B cell (primary cell): ENCODE measurements around the gene MDH2. TPM values are rescaled to one million over a fixed set of nuclear protein-coding genes. Genes with fewer than 3 reads are reported as not detected.
"Not testable (repeated sequence)": the region's sequence is repeated elsewhere in the genome, so short reads cannot be mapped to it uniquely, and the experiment has no call there.

Experiments
- ATAC-seq: fragments of 200-7000 bp; cut with Tn5 transposase; one replicate; pipeline ENCODE4 v1.10.0; 2021; ENCODE audit warnings: low read depth, mild to moderate bottlenecking, moderate number of reproducible peaks, moderate library complexity
- CTCF ChIA-PET: fragments of 350-600 bp; sonication (Branson Sonifier 250); formaldehyde crosslinking; loops from one replicate; lab custom pipeline; 2021; ENCODE audit warnings: antibody characterized with exemption, inconsistent platforms; lab: Charles Lee
- POLR2A ChIA-PET: fragments of 350-600 bp; sonication (Branson Sonifier 250); formaldehyde crosslinking; loops from one replicate; lab custom pipeline; 2021; ENCODE audit warnings: antibody characterized with exemption; lab: Charles Lee
- DNase-seq: peaks from one replicate; pipeline ENCODE4 v3.0.0; 2013
- H2AFZ ChIP-seq: 2 replicates; pipeline ENCODE4 v1.6.1; 2012; ENCODE audit warnings: mild to moderate bottlenecking, low read depth, low read length; ENCODE audit not compliant: insufficient read depth, poor library complexity, severe bottlenecking
- H3K27ac ChIP-seq, 2 donors: 1 replicate in 1 of 2; 2 replicates in 1 of 2; pipeline ENCODE4 v1.5.1; 2012 to 2013; ENCODE audit warnings: low read length in 2 of 2, mild to moderate bottlenecking in 2 of 2, moderate library complexity in 1 of 2
- H3K27me3 ChIP-seq, 4 experiments: fragments of 200-600 bp in 1 of 4; sonication (generic) in 1 of 4; replicated peaks in 1 of 4; 1 replicate in 2 of 4; 2 replicates in 2 of 4; pipeline versions ENCODE4 v1.6.1 to v1.7.0; 2013 to 2016; ENCODE audit warnings: low read length in 3 of 4, mild to moderate bottlenecking in 2 of 4, mixed read lengths in 1 of 4, moderate library complexity in 1 of 4; ENCODE audit not compliant: insufficient read depth in 4 of 4, control insufficient read depth in 3 of 4; ENCODE audit errors: control extremely low read depth in 1 of 4
- H3K36me3 ChIP-seq, 2 experiments: replicated peaks in 1 of 2; 1 replicate in 1 of 2; 2 replicates in 1 of 2; pipeline versions ENCODE4 v1.6.1 to v1.7.1; 2013; ENCODE audit warnings: low read length in 1 of 2; ENCODE audit not compliant: insufficient read depth in 2 of 2, control insufficient read depth in 1 of 2; ENCODE audit errors: control extremely low read depth in 1 of 2, extremely low read depth in 1 of 2
- H3K4me1 ChIP-seq, 2 donors: fragments of 200-600 bp in 1 of 2; sonication (generic) in 1 of 2; 1 replicate in 1 of 2; 2 replicates in 1 of 2; pipeline versions ENCODE4 v1.5.1 to v1.6.1; 2013 to 2017; ENCODE audit warnings: low read length in 2 of 2; ENCODE audit not compliant: control insufficient read depth in 2 of 2, insufficient read depth in 2 of 2
- H3K4me2 ChIP-seq: replicated peaks from 2 replicates; pipeline ENCODE3; 2012; ENCODE audit warnings: mild to moderate bottlenecking, low read depth, low read length; ENCODE audit not compliant: poor library complexity, severe bottlenecking
- H3K4me3 ChIP-seq, 5 experiments: fragments of 200-600 bp in 1 of 5; sonication (generic) in 1 of 5; 1 replicate in 3 of 5; 2 replicates in 2 of 5; pipeline versions ENCODE4 v1.5.1 to v1.7.0; 2011 to 2016; ENCODE audit warnings: low read length in 4 of 5, mild to moderate bottlenecking in 4 of 5, low read depth in 2 of 5, control low read depth in 1 of 5, moderate library complexity in 1 of 5; ENCODE audit not compliant: insufficient read depth in 1 of 5; ENCODE audit errors: control extremely low read depth in 1 of 5, extremely low read depth in 1 of 5
- H3K79me2 ChIP-seq: fragments of 200-600 bp; sonication (generic); one replicate; pipeline ENCODE4 v1.6.0; 2016; ENCODE audit warnings: low read length; ENCODE audit not compliant: control insufficient read depth, insufficient read depth
- H3K9ac ChIP-seq: fragments of 200-600 bp; sonication (generic); 2 replicates; pipeline ENCODE4 v1.6.1; 2017; ENCODE audit warnings: mild to moderate bottlenecking, low read length, moderate library complexity
- H3K9me3 ChIP-seq, 3 donors: one replicate each; pipeline versions ENCODE4 v1.6.1 to v1.7.1; 2013; ENCODE audit warnings: low read length in 2 of 3; ENCODE audit not compliant: control insufficient read depth in 2 of 3, insufficient read depth in 1 of 3; ENCODE audit errors: control extremely low read depth in 1 of 3
- H4K20me1 ChIP-seq: 2 replicates; pipeline ENCODE4 v1.6.0; 2012; ENCODE audit warnings: mild to moderate bottlenecking, low read length; ENCODE audit not compliant: insufficient read depth, control insufficient read depth, poor library complexity, severe bottlenecking
- H3K27ac Mint-ChIP-seq: one replicate; pipeline ENCODE4 v1.8.0; 2021; ENCODE audit warnings: mixed read lengths
- H3K27me3 Mint-ChIP-seq: one replicate; pipeline ENCODE4 v1.8.0; 2021; ENCODE audit warnings: mixed read lengths
- H3K4me1 Mint-ChIP-seq: one replicate; pipeline ENCODE4 v1.8.0; 2021; ENCODE audit warnings: mixed read lengths
- H3K4me3 Mint-ChIP-seq: one replicate; pipeline ENCODE4 v1.8.0; 2021; ENCODE audit warnings: mixed read lengths
- H3K9me3 Mint-ChIP-seq: one replicate; pipeline ENCODE4 v1.8.0; 2022; ENCODE audit warnings: mixed read lengths; ENCODE audit not compliant: insufficient read depth
- EZH2 ChIP-seq: IDR thresholded peaks from 2 replicates; pipeline ENCODE4 v1.6.1; 2012; ENCODE audit warnings: borderline replicate concordance, low read depth, mild to moderate bottlenecking, moderate library complexity, low read length; ENCODE audit not compliant: insufficient read depth, poor library complexity, severe bottlenecking
- WGBS: methylation state at CpG from one replicate; pipeline ENCODE4 v1.1.5; 2013; ENCODE audit warnings: missing lambda C conversion rate; ENCODE audit not compliant: insufficient coverage; 5-methylcytosine and 5-hydroxymethylcytosine counted together
- intact Hi-C: fragments of 100-400 bp; cut with micrococcal nuclease; formaldehyde crosslinking; loops from one replicate; pipeline ENCODE4 v1.10.0; 2022
- polyA plus RNA-seq: library from polyadenylated mRNA; depleted of rRNA; stranded (reverse); fragments of >200 nt; gene quantifications from 2 replicates; pipeline ENCODE4 v1.2.3, GENCODE V29; 2012
- total RNA-seq, 2 donors: library from RNA; stranded (reverse); fragments of 120-200 nt in 1 of 2; gene quantifications; 1 replicate in 1 of 2; 2 replicates in 1 of 2; pipeline versions ENCODE4 v1.2.3 to v1.2.4, GENCODE V29; 2013 to 2022
- TF ChIP-seq, protein P1 (sequence below): fragments of 200-600 bp; IDR thresholded peaks from one replicate; pipeline ENCODE4 v1.8.0; 2022; ENCODE audit warnings: antibody characterized with exemption, mild to moderate bottlenecking

Gene MDH2
- total and polyA plus RNA-seq, 2 donors (not counting 1 experiment from before 2014, with no cell fraction given): 76.9 to 77.2 TPM

DNA sequence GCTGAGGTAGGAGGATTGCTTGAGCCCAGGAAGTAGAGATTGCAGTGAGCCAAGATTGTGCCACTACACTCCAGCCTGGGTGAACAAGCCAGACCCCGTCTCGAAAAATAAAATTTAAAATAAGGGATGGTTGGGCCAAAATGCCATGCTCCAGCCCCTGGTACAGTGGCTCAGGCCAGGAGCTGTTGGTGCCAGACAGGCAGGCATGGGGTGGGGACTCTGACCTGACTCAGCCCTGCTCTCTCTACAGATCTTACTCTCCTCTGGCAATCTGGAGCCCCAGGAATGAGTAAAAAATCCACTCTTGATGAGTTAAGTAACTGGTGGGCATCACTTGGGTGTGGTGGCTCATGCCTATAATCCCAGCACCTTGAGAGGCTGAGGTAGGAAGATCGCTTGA, 45.1 kb upstream of the MDH2 start:
- ChIA-PET CTCF (interaction anchor here (3.0 kb wide), 1 partner anchor 17 kb away, joined by 10 read pairs; no protein-coding TSS in a partner anchor), POLR2A (no interaction called here)
- Histone ChIP-seq H3K9me3 (no peaks in the 10 kb centered on the region), H3K4me3 (no peak overlapping the region), H3K36me3 (peaks cover 0 to 35% of the 10 kb centered on the region in 2 experiments), H4K20me1 (no peaks in the 10 kb centered on the region), H3K27ac (no peak overlapping the region), H3K4me2 (no peak overlapping the region), H3K9ac (no peak overlapping the region), H3K27me3 (no peaks in the 10 kb centered on the region), H2AFZ (no peak overlapping the region), H3K4me1 (no peaks in the 10 kb centered on the region), H3K79me2 (no peaks in the 10 kb centered on the region)
- Mint-ChIP-seq H3K27ac (no peak overlapping the region), H3K4me3 (no peak overlapping the region), H3K27me3 (no peaks in the 10 kb centered on the region), H3K9me3 (no peaks in the 10 kb centered on the region), H3K4me1 (no peaks in the 10 kb centered on the region)
- DNase-seq (no peak), ATAC-seq (no peak)
- TF ChIP-seq EZH2: no peak
- TF ChIP-seq, protein P1, sequence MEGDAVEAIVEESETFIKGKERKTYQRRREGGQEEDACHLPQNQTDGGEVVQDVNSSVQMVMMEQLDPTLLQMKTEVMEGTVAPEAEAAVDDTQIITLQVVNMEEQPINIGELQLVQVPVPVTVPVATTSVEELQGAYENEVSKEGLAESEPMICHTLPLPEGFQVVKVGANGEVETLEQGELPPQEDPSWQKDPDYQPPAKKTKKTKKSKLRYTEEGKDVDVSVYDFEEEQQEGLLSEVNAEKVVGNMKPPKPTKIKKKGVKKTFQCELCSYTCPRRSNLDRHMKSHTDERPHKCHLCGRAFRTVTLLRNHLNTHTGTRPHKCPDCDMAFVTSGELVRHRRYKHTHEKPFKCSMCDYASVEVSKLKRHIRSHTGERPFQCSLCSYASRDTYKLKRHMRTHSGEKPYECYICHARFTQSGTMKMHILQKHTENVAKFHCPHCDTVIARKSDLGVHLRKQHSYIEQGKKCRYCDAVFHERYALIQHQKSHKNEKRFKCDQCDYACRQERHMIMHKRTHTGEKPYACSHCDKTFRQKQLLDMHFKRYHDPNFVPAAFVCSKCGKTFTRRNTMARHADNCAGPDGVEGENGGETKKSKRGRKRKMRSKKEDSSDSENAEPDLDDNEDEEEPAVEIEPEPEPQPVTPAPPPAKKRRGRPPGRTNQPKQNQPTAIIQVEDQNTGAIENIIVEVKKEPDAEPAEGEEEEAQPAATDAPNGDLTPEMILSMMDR: no peak
- intact Hi-C loops: no loop called here
- WGBS: 100% methylated on average over 1 of the region's 3 CpGs

DNA sequence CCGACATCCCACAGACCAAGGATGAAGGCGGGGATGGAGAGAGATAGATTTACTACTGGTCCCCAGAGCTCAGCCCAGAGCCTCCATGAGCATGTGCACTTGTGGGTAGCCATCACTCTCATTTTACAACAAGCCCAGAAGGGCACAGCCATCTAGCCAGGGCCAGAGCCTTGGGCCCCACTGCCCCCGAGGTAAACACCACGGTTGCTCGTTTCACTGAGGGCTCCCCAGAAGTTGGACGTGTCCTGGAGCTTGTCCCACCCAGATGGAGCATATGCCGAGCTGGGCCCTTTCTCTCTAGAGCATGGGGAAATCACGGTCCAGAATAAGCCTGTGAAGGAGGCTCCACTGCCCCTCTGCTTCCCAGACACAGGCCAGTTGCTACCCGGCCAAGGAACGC, 44.6 kb upstream of the MDH2 start:
- Histone ChIP-seq H3K36me3 (peaks cover 0 to 35% of the 10 kb centered on the region in 2 experiments), H2AFZ (no peak overlapping the region), H3K79me2 (no peaks in the 10 kb centered on the region), H3K27ac (no peak overlapping the region), H3K27me3 (no peaks in the 10 kb centered on the region), H3K9ac (no peak overlapping the region), H3K4me2 (no peak overlapping the region), H3K9me3 (no peaks in the 10 kb centered on the region), H3K4me1 (peaks cover 0 to 2% of the 10 kb centered on the region in 2 donors), H4K20me1 (no peaks in the 10 kb centered on the region), H3K4me3 (no peak overlapping the region)
- no peak for DNase-seq
- no peak overlapping the region for H3K4me3 Mint-ChIP-seq
- H3K27ac Mint-ChIP-seq: no peak overlapping the region
- H3K9me3 Mint-ChIP-seq: no peaks in the 10 kb centered on the region
- ATAC-seq: no peak
- CTCF ChIA-PET: interaction anchor here (0.6 to 3.0 kb wide), 2 partner anchors 17 to 138 kb away, joined by 3 to 10 read pairs; no protein-coding TSS in a partner anchor
- intact Hi-C loops: no loop called here
- POLR2A ChIA-PET: no interaction called here
- peaks cover 3% of the 10 kb centered on the region for H3K4me1 Mint-ChIP-seq
- WGBS: over 99% methylated on average over 8 of the region's 10 CpGs
- TF ChIP-seq, protein P1: no peak
- no peak for TF ChIP-seq EZH2
- no peaks in the 10 kb centered on the region for H3K27me3 Mint-ChIP-seq

DNA sequence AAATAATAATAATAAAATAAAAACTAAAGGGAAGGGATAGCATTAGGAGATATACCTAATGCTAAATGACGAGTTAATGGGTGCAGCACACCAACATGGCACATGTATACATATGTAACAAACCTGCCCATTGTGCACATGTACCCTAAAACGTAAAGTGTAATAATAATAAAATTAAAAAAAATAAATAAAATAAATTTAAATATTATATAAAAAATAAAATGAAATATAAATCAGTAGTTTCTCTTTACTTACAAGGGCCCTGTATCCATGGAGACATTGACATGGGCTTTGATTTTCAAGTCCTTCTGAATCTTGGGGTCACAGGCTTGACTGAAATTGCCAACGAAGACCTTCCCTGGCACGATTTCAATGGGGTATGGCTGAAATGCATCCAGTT, 42.9 kb upstream of the MDH2 start:
- POLR2A ChIA-PET, H3K9me3 Mint-ChIP-seq, ATAC-seq, H3K9me3 ChIP-seq, H3K79me2 ChIP-seq, H3K27me3 ChIP-seq, intact Hi-C loops, H3K9ac ChIP-seq, H2AFZ ChIP-seq, H3K4me2 ChIP-seq, H3K27ac ChIP-seq, H3K27ac Mint-ChIP-seq, H3K27me3 Mint-ChIP-seq, DNase-seq, H3K4me3 ChIP-seq, H4K20me1 ChIP-seq, H3K4me3 Mint-ChIP-seq: not testable (repeated sequence)
- Histone ChIP-seq H3K36me3 (peaks cover 0 to 35% of the 10 kb centered on the region in 2 experiments), H3K4me1 (peaks cover 5 to 12% of the 10 kb centered on the region in 2 donors)
- 75% methylated on average over 2 of the region's 4 CpGs for WGBS
- peaks cover 15% of the 10 kb centered on the region for H3K4me1 Mint-ChIP-seq
- CTCF ChIA-PET: interaction anchor here (3.0 kb wide), 1 partner anchor 15 kb away, joined by 10 read pairs; no protein-coding TSS in a partner anchor
